Lower lobe of right lung (tissue), 2 donors: Measurements from ENCODE around the gene NVL. TPM values are rescaled to one million over a fixed set of nuclear protein-coding genes. Genes with fewer than 3 reads are reported as not detected.

ENCODE experiments used
- ATAC-seq, 2 donors: fragments of 200-7000 bp; cut with Tn5 transposase; one replicate each; pipeline ENCODE4 v1.9.1; 2020 to 2022; ENCODE audit warnings: mild to moderate bottlenecking in 2 of 2, moderate library complexity in 2 of 2
- DNase-seq: peaks from one replicate; pipeline ENCODE4 v3.0.0-alpha.2; 2020
- H3K27ac ChIP-seq: fragments of 200-600 bp; one replicate; pipeline ENCODE4 v1.8.0; 2022
- H3K27me3 ChIP-seq: fragments of 200-600 bp; one replicate; pipeline ENCODE4 v1.8.0; 2022; ENCODE audit warnings: low read depth
- H3K36me3 ChIP-seq: fragments of 200-600 bp; one replicate; pipeline ENCODE4 v1.8.0; 2022; ENCODE audit warnings: mild to moderate bottlenecking
- H3K4me1 ChIP-seq: fragments of 200-600 bp; one replicate; pipeline ENCODE4 v1.8.0; 2022
- H3K4me3 ChIP-seq: fragments of 200-600 bp; one replicate; pipeline ENCODE4 v1.8.0; 2022; ENCODE audit warnings: mild to moderate bottlenecking
- H3K9me3 ChIP-seq: fragments of 200-600 bp; one replicate; pipeline ENCODE4 v1.8.0; 2022
- intact Hi-C: fragments of 100-400 bp; cut with DNase I; formaldehyde crosslinking; loops from one replicate; pipeline ENCODE4 v1.11.0; 2022
- total RNA-seq: library from RNA; stranded (reverse); fragmentation: NEBNext Ultra II Directional; extraction: Animal tissue kit (Norgen Biotek cat#: 25700); gene quantifications from one replicate; pipeline ENCODE4 v1.2.1, GENCODE V29; 2021
- TF ChIP-seq, protein P1 (sequence below): fragments of 200-600 bp; IDR thresholded peaks from one replicate; pipeline ENCODE4 v1.8.0; 2022; ENCODE audit warnings: antibody characterized with exemption, mild to moderate bottlenecking
- donor health status: DM: no; HTN: yes; CAD: no; lungs with severe emphysema.

NVL gene
- total RNA-seq, 1 donor from 2014 or later: 30.4 TPM

GRCh38 chr1:224193319-224193966 lies 136.5 kb downstream of the NVL start:
- H3K27me3 ChIP-seq: no peaks in the 10 kb centered on the region
- peaks cover 47% of the 10 kb centered on the region for H3K36me3 ChIP-seq
- no peaks in the 10 kb centered on the region for H3K4me1 ChIP-seq
- H3K27ac ChIP-seq: no peak overlapping the region
- no peak overlapping the region for H3K4me3 ChIP-seq
- ATAC-seq: no peak
- TF ChIP-seq, protein P1, sequence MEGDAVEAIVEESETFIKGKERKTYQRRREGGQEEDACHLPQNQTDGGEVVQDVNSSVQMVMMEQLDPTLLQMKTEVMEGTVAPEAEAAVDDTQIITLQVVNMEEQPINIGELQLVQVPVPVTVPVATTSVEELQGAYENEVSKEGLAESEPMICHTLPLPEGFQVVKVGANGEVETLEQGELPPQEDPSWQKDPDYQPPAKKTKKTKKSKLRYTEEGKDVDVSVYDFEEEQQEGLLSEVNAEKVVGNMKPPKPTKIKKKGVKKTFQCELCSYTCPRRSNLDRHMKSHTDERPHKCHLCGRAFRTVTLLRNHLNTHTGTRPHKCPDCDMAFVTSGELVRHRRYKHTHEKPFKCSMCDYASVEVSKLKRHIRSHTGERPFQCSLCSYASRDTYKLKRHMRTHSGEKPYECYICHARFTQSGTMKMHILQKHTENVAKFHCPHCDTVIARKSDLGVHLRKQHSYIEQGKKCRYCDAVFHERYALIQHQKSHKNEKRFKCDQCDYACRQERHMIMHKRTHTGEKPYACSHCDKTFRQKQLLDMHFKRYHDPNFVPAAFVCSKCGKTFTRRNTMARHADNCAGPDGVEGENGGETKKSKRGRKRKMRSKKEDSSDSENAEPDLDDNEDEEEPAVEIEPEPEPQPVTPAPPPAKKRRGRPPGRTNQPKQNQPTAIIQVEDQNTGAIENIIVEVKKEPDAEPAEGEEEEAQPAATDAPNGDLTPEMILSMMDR: no peak
- intact Hi-C loops: no loop called here
- no peaks in the 10 kb centered on the region for H3K9me3 ChIP-seq
- DNase-seq: no peak

DNA sequence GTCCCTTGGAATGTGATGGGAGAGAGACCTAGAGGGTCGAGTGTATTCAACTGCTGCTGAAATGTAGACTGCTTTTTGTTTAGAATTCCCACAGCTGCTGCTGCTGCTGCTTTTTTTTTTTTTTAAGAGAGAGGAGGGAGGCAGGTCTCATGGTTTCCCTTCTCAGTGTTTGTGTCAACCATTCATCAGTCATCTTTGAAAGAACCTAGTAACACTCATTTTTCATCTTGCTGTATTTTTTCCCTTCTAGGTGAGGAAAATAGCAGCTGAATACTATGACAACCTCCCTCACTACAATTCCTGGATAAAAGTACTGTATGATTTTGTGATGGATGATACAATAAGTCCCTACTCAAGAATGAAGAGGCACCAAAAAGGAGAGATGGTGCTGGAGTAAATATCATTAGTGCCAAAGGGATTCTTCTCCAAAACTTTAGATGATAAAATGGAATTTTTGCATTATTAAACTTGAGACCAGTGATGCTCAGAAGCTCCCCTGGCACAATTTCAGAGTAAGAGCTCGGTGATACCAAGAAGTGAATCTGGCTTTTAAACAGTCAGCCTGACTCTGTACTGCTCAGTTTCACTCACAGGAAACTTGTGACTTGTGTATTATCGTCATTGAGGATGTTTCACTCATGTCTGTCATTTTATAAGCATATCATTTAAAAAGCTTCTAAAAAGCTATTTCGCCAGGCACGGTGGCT lies 137.7 kb downstream of the NVL start:
- peaks cover 47% of the 10 kb centered on the region for H3K36me3 ChIP-seq
- DNase-seq (no peak), ATAC-seq (no peak)
- intact Hi-C loops: no loop called here
- H3K27ac ChIP-seq: no peak overlapping the region
- H3K27me3 ChIP-seq: no peaks in the 10 kb centered on the region
- TF ChIP-seq, protein P1: no peak
- H3K4me1 ChIP-seq: no peaks in the 10 kb centered on the region
- H3K4me3 ChIP-seq: no peak overlapping the region
- no peaks in the 10 kb centered on the region for H3K9me3 ChIP-seq

DNA sequence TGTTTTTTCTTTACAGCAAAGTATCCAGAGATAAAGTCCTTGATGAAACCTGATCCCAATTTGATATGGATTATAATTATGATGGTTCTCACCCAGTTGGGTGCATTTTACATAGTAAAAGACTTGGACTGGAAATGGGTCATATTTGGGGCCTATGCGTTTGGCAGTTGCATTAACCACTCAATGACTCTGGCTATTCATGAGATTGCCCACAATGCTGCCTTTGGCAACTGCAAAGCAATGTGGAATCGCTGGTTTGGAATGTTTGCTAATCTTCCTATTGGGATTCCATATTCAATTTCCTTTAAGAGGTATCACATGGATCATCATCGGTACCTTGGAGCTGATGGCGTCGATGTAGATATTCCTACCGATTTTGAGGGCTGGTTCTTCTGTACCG lies 140.4 kb downstream of the NVL start:
- Histone ChIP-seq H3K36me3 (peaks cover 46% of the 10 kb centered on the region), H3K27ac (no peak overlapping the region), H3K27me3 (no peaks in the 10 kb centered on the region), H3K9me3 (no peaks in the 10 kb centered on the region), H3K4me3 (no peak overlapping the region), H3K4me1 (peaks cover 14% of the 10 kb centered on the region)
- DNase-seq (no peak), ATAC-seq (no peak)
- intact Hi-C loops: no loop called here
- TF ChIP-seq, protein P1: no peak

DNA sequence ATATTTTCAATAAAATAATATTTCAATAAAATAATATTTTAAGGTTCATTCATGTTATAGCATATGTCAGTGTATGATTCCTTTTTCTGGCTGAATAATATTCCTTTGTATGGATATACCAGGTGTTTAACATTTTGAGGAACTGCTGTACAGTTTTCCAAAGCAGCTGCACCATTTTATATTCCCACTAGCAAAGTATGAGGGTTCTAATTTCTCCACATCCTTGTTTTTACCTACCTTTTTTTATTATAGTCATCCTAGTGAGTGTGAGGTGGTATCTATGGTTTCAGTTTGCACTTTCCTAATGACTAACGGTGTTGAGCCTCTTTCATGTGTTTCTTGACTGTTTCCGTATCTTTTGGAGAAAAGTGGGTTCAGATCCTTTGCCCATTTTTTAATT lies 141.7 kb downstream of the NVL start:
- H3K4me1 ChIP-seq: peaks cover 22% of the 10 kb centered on the region
- intact Hi-C loops: no loop called here
- no peak for ATAC-seq
- DNase-seq: no peak
- H3K36me3 ChIP-seq: peaks cover 35% of the 10 kb centered on the region
- H3K27ac ChIP-seq: no peak overlapping the region
- no peaks in the 10 kb centered on the region for H3K27me3 ChIP-seq
- H3K9me3 ChIP-seq: no peaks in the 10 kb centered on the region
- TF ChIP-seq, protein P1: no peak
- H3K4me3 ChIP-seq: no peak overlapping the region

DNA sequence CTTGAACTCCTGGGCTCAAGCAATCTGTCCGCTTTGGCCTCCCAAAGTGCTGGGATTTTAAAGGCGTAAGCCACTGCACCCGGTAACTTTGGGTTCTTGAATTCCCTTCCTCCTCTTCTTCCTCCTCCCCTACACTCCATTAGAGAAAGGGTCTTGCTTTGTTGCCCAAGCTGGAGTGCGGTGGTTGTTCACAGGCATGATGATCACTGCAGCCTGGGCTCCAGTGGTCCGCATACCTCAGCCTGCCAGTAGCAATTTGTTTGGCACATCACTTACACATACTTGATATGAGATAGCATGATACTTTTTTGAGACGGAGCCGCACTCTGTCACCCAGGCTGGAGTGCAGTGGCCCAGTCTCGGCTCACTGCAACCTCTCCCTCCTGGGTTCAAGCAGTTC lies 144.8 kb downstream of the NVL start:
- H3K4me3 ChIP-seq: no peak overlapping the region
- intact Hi-C loops: no loop called here
- no peak for DNase-seq
- TF ChIP-seq, protein P1: no peak
- H3K9me3 ChIP-seq: no peaks in the 10 kb centered on the region
- H3K36me3 ChIP-seq: peaks cover 4% of the 10 kb centered on the region
- no peak overlapping the region for H3K27ac ChIP-seq
- ATAC-seq: no peak
- peaks cover 33% of the 10 kb centered on the region for H3K4me1 ChIP-seq
- no peaks in the 10 kb centered on the region for H3K27me3 ChIP-seq
